Hepatocyte (in vitro differentiated cells): ENCODE measurements around the gene NDST1. TPM values are rescaled to one million over a fixed set of nuclear protein-coding genes. Genes with fewer than 3 reads are reported as not detected.

Source experiments
- DNase-seq: peaks from one replicate; pipeline ENCODE4 v3.0.0-alpha.2; 2016; ENCODE audit warnings: low spot score
- H2AFZ ChIP-seq: fragments of 200-600 bp; sonication (generic); 2 replicates; pipeline ENCODE4 v1.6.0; 2016; ENCODE audit warnings: antibody characterized with exemption, mild to moderate bottlenecking
- H3K27ac ChIP-seq: fragments of 200-600 bp; sonication (generic); 2 replicates; pipeline ENCODE4 v1.5.1; 2016; ENCODE audit warnings: mild to moderate bottlenecking
- H3K27me3 ChIP-seq: fragments of 200-600 bp; sonication (generic); 2 replicates; pipeline ENCODE4 v1.6.1; 2016
- H3K36me3 ChIP-seq: fragments of 200-600 bp; sonication (generic); replicated peaks from 2 replicates; pipeline ENCODE4 v1.5.1; 2016; ENCODE audit warnings: low read depth; ENCODE audit not compliant: insufficient read depth
- H3K4me1 ChIP-seq: fragments of 200-600 bp; sonication (generic); 2 replicates; pipeline ENCODE4 v1.5.1; 2016; ENCODE audit warnings: mild to moderate bottlenecking, moderate library complexity; ENCODE audit not compliant: insufficient read depth
- H3K4me2 ChIP-seq: fragments of 200-600 bp; sonication (generic); 2 replicates; pipeline ENCODE4 v1.6.0; 2016
- H3K4me3 ChIP-seq: fragments of 200-600 bp; sonication (generic); 2 replicates; pipeline ENCODE4 v1.5.1; 2016; ENCODE audit warnings: mild to moderate bottlenecking
- H3K79me2 ChIP-seq: fragments of 200-600 bp; sonication (generic); 2 replicates; pipeline ENCODE4 v1.6.0; 2017; ENCODE audit warnings: mild to moderate bottlenecking
- H3K9me2 ChIP-seq: fragments of 200-600 bp; sonication (generic); replicated peaks from 2 replicates; pipeline ENCODE4 v1.6.0; 2017; ENCODE audit warnings: mild to moderate bottlenecking; ENCODE audit not compliant: insufficient read depth
- H3K9me3 ChIP-seq: fragments of 200-600 bp; sonication (generic); 2 replicates; pipeline ENCODE4 v1.5.1; 2016; ENCODE audit warnings: low read depth, mild to moderate bottlenecking
- H4K20me1 ChIP-seq: fragments of 200-600 bp; sonication (generic); 2 replicates; pipeline ENCODE4 v1.6.0; 2016; ENCODE audit warnings: mild to moderate bottlenecking; ENCODE audit not compliant: insufficient read depth, poor library complexity, severe bottlenecking
- CTCF ChIP-seq: fragments of 200-600 bp; sonication (generic); IDR thresholded peaks from 2 replicates; pipeline ENCODE4 v1.5.1; 2016; ENCODE audit warnings: antibody characterized with exemption, mild to moderate bottlenecking; ENCODE audit not compliant: poor library complexity
- EZH2 ChIP-seq: fragments of 200-600 bp; sonication (generic); IDR thresholded peaks from 2 replicates; pipeline ENCODE4 v1.6.1; 2016; ENCODE audit warnings: antibody characterized with exemption, mild to moderate bottlenecking, borderline replicate concordance
- EZH2phosphoT487 ChIP-seq: fragments of 200-600 bp; sonication (generic); IDR thresholded peaks from one replicate; pipeline ENCODE4 v1.6.1; 2018; ENCODE audit warnings: antibody characterized with exemption, mild to moderate bottlenecking, low read depth, moderate library complexity; ENCODE audit not compliant: unreplicated experiment, severe bottlenecking
- WGBS: methylation state at CpG from one replicate; pipeline ENCODE4 v1.1.6; 2016; ENCODE audit warnings: low lambda C conversion rate; ENCODE audit errors: missing lambda C conversion rate; 5-methylcytosine and 5-hydroxymethylcytosine counted together
- polyA plus RNA-seq: library from polyadenylated mRNA; unstranded; fragments of >200 nt; fragmentation: Nextera tagmentation; extraction: Ambion mirVana; gene quantifications from 2 replicates; pipeline ENCODE4 v1.2.1, GENCODE V29; 2016
- total RNA-seq: library from RNA; depleted of rRNA; stranded (reverse); fragments of >200 nt; gene quantifications from 2 replicates; pipeline ENCODE4 v1.2.3, GENCODE V29; 2014

NDST1 gene
- total and polyA plus RNA-seq, 2 experiments from 2014 or later, result 42.5 to 85.1 TPM

- H3K4me3 ChIP-seq, result no peak overlapping the region
- H3K9me3 ChIP-seq, result no peaks in the 10 kb centered on the region
- H3K36me3 ChIP-seq, result no peaks in the 10 kb centered on the region
- no peak overlapping the region for H2AFZ ChIP-seq
- no peaks in the 10 kb centered on the region for H3K9me2 ChIP-seq
- TF ChIP-seq CTCF (no peak), EZH2phosphoT487 (no peak), EZH2 (no peak)
- H3K27ac ChIP-seq, result no peak overlapping the region
- WGBS, result 63% methylated on average over 2 of the region's 2 CpGs
- peaks cover 40% of the 10 kb centered on the region for H4K20me1 ChIP-seq
- H3K4me2 ChIP-seq, result no peak overlapping the region
- peaks cover 88% of the 10 kb centered on the region for H3K79me2 ChIP-seq
- no peak for DNase-seq
- H3K27me3 ChIP-seq, result no peaks in the 10 kb centered on the region
- H3K4me1 ChIP-seq, result peaks cover 12% of the 10 kb centered on the region
Measured at GRCh38 chr5:150528924-150529546, 21.1 kb downstream of the NDST1 start.

- no peak for DNase-seq
- Histone ChIP-seq H3K9me3 (no peaks in the 10 kb centered on the region), H2AFZ (no peak overlapping the region), H3K27ac (peak overlapping the region; percentile 2), H3K27me3 (no peaks in the 10 kb centered on the region), H3K4me1 (peaks cover 8% of the 10 kb centered on the region), H3K79me2 (peaks cover 85% of the 10 kb centered on the region), H3K9me2 (no peaks in the 10 kb centered on the region), H3K4me2 (no peak overlapping the region), H4K20me1 (peaks cover 36% of the 10 kb centered on the region), H3K36me3 (no peaks in the 10 kb centered on the region), H3K4me3 (no peak overlapping the region)
- 45% methylated on average over 4 of the region's 4 CpGs for WGBS
- TF ChIP-seq EZH2 (no peak), EZH2phosphoT487 (no peak), CTCF (no peak)
Measured at GRCh38 chr5:150529555-150529954, 21.6 kb downstream of the NDST1 start.

GRCh38 chr5:150530423-150530822 lies 22.5 kb downstream of the NDST1 start:
- Histone ChIP-seq H3K36me3 (no peaks in the 10 kb centered on the region), H3K4me2 (no peak overlapping the region), H3K79me2 (peaks cover 78% of the 10 kb centered on the region), H3K9me3 (no peaks in the 10 kb centered on the region), H3K9me2 (no peaks in the 10 kb centered on the region), H4K20me1 (peaks cover 27% of the 10 kb centered on the region), H3K4me3 (no peak overlapping the region), H3K4me1 (peaks cover 8% of the 10 kb centered on the region), H2AFZ (no peak overlapping the region), H3K27me3 (no peaks in the 10 kb centered on the region), H3K27ac (no peak overlapping the region)
- TF ChIP-seq CTCF (no peak), EZH2phosphoT487 (no peak), EZH2 (no peak)
- DNase-seq, result no peak
- 94% methylated on average over 3 of the region's 3 CpGs for WGBS
